Neural progenitor cell (in vitro differentiated cells): ENCODE measurements around the gene C4BPB. TPM values are rescaled to one million over a fixed set of nuclear protein-coding genes. Genes with fewer than 3 reads are reported as not detected.

Experiments used
- DNase-seq: peaks from one replicate; pipeline ENCODE4 v3.0.0-alpha.2; 2016; ENCODE audit warnings: low spot score
- H2AFZ ChIP-seq: fragments of 200-600 bp; sonication (generic); replicated peaks from 2 replicates; pipeline ENCODE4 v1.6.1; 2016; ENCODE audit warnings: antibody characterized with exemption
- H3F3A ChIP-seq: fragments of 200-600 bp; sonication (generic); 2 replicates; pipeline ENCODE4 v1.6.1; 2016; ENCODE audit warnings: antibody characterized with exemption, low read depth
- H3K27ac ChIP-seq: fragments of 200-600 bp; sonication (generic); 2 replicates; pipeline ENCODE4 v1.5.1; 2016; ENCODE audit warnings: mild to moderate bottlenecking
- H3K27me3 ChIP-seq: fragments of 200-600 bp; sonication (generic); 2 replicates; pipeline ENCODE4 v1.6.1; 2016; ENCODE audit warnings: mild to moderate bottlenecking, moderate library complexity
- H3K36me3 ChIP-seq: fragments of 200-600 bp; sonication (generic); 2 replicates; pipeline ENCODE4 v1.5.1; 2016
- H3K4me1 ChIP-seq: fragments of 200-600 bp; sonication (generic); 2 replicates; pipeline ENCODE4 v1.6.1; 2016; ENCODE audit warnings: mixed run types
- H3K4me2 ChIP-seq: fragments of 200-600 bp; sonication (generic); 2 replicates; pipeline ENCODE4 v1.6.1; 2016
- H3K4me3 ChIP-seq: fragments of 200-600 bp; sonication (generic); 2 replicates; pipeline ENCODE4 v1.5.1; 2016
- H3K79me2 ChIP-seq: fragments of 200-600 bp; sonication (generic); 2 replicates; pipeline ENCODE4 v1.6.1; 2016; ENCODE audit warnings: low read depth
- H3K9ac ChIP-seq: fragments of 200-600 bp; sonication (generic); 2 replicates; pipeline ENCODE4 v1.6.1; 2016
- H3K9me3 ChIP-seq: fragments of 200-600 bp; sonication (generic); 2 replicates; pipeline ENCODE4 v1.5.1; 2016; ENCODE audit warnings: low read depth
- H4K20me1 ChIP-seq: fragments of 200-600 bp; sonication (generic); 2 replicates; pipeline ENCODE4 v1.6.1; 2016; ENCODE audit warnings: low read depth
- H3K27ac Mint-ChIP-seq: 3 replicates; pipeline ENCODE4 v1.8.0; 2021; ENCODE audit warnings: mixed read lengths
- H3K27me3 Mint-ChIP-seq: 2 replicates; pipeline ENCODE4 v1.8.0; 2022; ENCODE audit warnings: low read depth, mild to moderate bottlenecking, inconsistent platforms, moderate library complexity, mixed read lengths; ENCODE audit not compliant: insufficient read depth
- H3K36me3 Mint-ChIP-seq: 3 replicates; pipeline ENCODE4 v1.8.0; 2021; ENCODE audit warnings: mixed read lengths
- H3K4me1 Mint-ChIP-seq: 3 replicates; pipeline ENCODE4 v1.8.0; 2021; ENCODE audit warnings: mixed read lengths
- H3K4me3 Mint-ChIP-seq: 3 replicates; pipeline ENCODE4 v1.8.0; 2021; ENCODE audit warnings: mild to moderate bottlenecking, moderate library complexity, mixed read lengths
- H3K9me3 Mint-ChIP-seq: 3 replicates; pipeline ENCODE4 v1.8.0; 2020; ENCODE audit warnings: mixed read lengths
- CTCF ChIP-seq: fragments of 200-600 bp; sonication (generic); IDR thresholded peaks from 2 replicates; pipeline ENCODE4 v1.5.1; 2017; ENCODE audit warnings: antibody characterized with exemption, mild to moderate bottlenecking
- EZH2 ChIP-seq: fragments of 200-600 bp; sonication (generic); IDR thresholded peaks from 2 replicates; pipeline ENCODE4 v1.6.1; 2017; ENCODE audit warnings: antibody characterized with exemption, mild to moderate bottlenecking, moderate library complexity
- EZH2phosphoT487 ChIP-seq: fragments of 200-600 bp; sonication (generic); IDR thresholded peaks from 2 replicates; pipeline ENCODE4 v1.6.1; 2017; ENCODE audit warnings: antibody characterized with exemption
- total RNA-seq: library from RNA; depleted of rRNA; stranded (reverse); fragments of >200 nt; gene quantifications from 2 replicates; pipeline ENCODE4 v1.2.3, GENCODE V29; 2015; ENCODE audit warnings: low replicate concordance

Gene C4BPB
- total RNA-seq, 1 donor from 2014 or later, result not detected

- H3K79me2 ChIP-seq, result peaks cover 49% of the 10 kb centered on the region
- Mint-ChIP-seq H3K27me3 (peaks cover 11% of the 10 kb centered on the region), H3K4me3 (peak overlapping the region; percentile 95), H3K36me3 (peaks cover 11% of the 10 kb centered on the region), H3K27ac (peak overlapping the region; percentile 97), H3K4me1 (peaks cover 42% of the 10 kb centered on the region), H3K9me3 (no peaks in the 10 kb centered on the region)
- H2AFZ ChIP-seq, result peak overlapping the region; percentile 87
- peaks cover 27% of the 10 kb centered on the region for H3F3A ChIP-seq
- peak; percentile 95 for DNase-seq
- peak overlapping the region; percentile 87 for H3K9ac ChIP-seq
- no peaks in the 10 kb centered on the region for H3K9me3 ChIP-seq
- H3K36me3 ChIP-seq, result no peaks in the 10 kb centered on the region
- peak; percentile 12 for TF ChIP-seq EZH2phosphoT487
- TF ChIP-seq EZH2, result no peak
- no peak for TF ChIP-seq CTCF
- H3K27ac ChIP-seq, result peak overlapping the region; percentile 89
- H4K20me1 ChIP-seq, result peaks cover 34% of the 10 kb centered on the region
- peak overlapping the region; percentile 89 for H3K4me2 ChIP-seq
- H3K4me3 ChIP-seq, result peak overlapping the region; percentile 69
- H3K4me1 ChIP-seq, result peaks cover 28% of the 10 kb centered on the region
- peaks cover 14% of the 10 kb centered on the region for H3K27me3 ChIP-seq
These were observed 38.0 kb upstream of the C4BPB start for GRCh38 chr1:207050480-207051190.

- Histone ChIP-seq H4K20me1 (peaks cover 27% of the 10 kb centered on the region), H3K27ac (peak within 1 kb of the TSS; percentile 89), H3K4me1 (peaks cover 28% of the 10 kb centered on the region), H3K9me3 (no peaks in the 10 kb centered on the region), H3K4me2 (peak within 1 kb of the TSS; percentile 89), H3K9ac (peak within 1 kb of the TSS; percentile 87), H3K4me3 (peak within 1 kb of the TSS; percentile 69), H3K27me3 (peaks cover 14% of the 10 kb centered on the region), H3K36me3 (no peaks in the 10 kb centered on the region), H3F3A (peaks cover 27% of the 10 kb centered on the region), H3K79me2 (peaks cover 42% of the 10 kb centered on the region), H2AFZ (peak within 1 kb of the TSS; percentile 87)
- Mint-ChIP-seq H3K27ac (peak within 1 kb of the TSS; percentile 97), H3K9me3 (no peaks in the 10 kb centered on the region), H3K27me3 (peaks cover 11% of the 10 kb centered on the region), H3K4me3 (peak within 1 kb of the TSS; percentile 95), H3K36me3 (peaks cover 11% of the 10 kb centered on the region), H3K4me1 (peaks cover 42% of the 10 kb centered on the region)
- peak; percentile 42 for DNase-seq
- TF ChIP-seq EZH2 (no peak), EZH2phosphoT487 (peak; percentile 8)
These were observed 37.3 kb upstream of the C4BPB start, which contains the start of gene YOD1 for GRCh38 chr1:207051191-207051943. YOD1 (minus strand) TSS chr1:207051208; CDS start chr1:207051030, 178 bp downstream.

GRCh38 chr1:207052911-207053769 is 35.5 kb upstream of the C4BPB start, which contains the start of gene PFKFB2:
PFKFB2 (plus strand) TSS chr1:207053275; CDS start chr1:207054718, 1,443 bp downstream.
- no peaks in the 10 kb centered on the region for H3K9me3 ChIP-seq
- H3K4me3 Mint-ChIP-seq, result peak within 1 kb of the TSS; percentile 95

More at GRCh38 chr1:207052911-207053769, 35.5 kb upstream of the C4BPB start, which contains the start of gene PFKFB2:
- H3K27me3 ChIP-seq, result peaks cover 14% of the 10 kb centered on the region
- H3K27ac ChIP-seq, result no peak within 1 kb of the TSS
- Mint-ChIP-seq H3K36me3 (peaks cover 4% of the 10 kb centered on the region), H3K9me3 (no peaks in the 10 kb centered on the region), H3K27ac (peak within 1 kb of the TSS; percentile 74), H3K4me1 (peaks cover 29% of the 10 kb centered on the region), H3K27me3 (peaks cover 11% of the 10 kb centered on the region)
- peak within 1 kb of the TSS; percentile 83 for H2AFZ ChIP-seq
- H3K79me2 ChIP-seq, result peaks cover 24% of the 10 kb centered on the region
- peaks cover 14% of the 10 kb centered on the region for H4K20me1 ChIP-seq
- peak within 1 kb of the TSS; percentile 44 for H3K9ac ChIP-seq
- H3F3A ChIP-seq, result peaks cover 27% of the 10 kb centered on the region
- peaks cover 12% of the 10 kb centered on the region for H3K4me1 ChIP-seq
- H3K36me3 ChIP-seq, result no peaks in the 10 kb centered on the region
- TF ChIP-seq EZH2phosphoT487, result no peak
- peak; percentile 49 for TF ChIP-seq EZH2
- peak; percentile 6 for TF ChIP-seq CTCF
- H3K4me3 ChIP-seq, result peak within 1 kb of the TSS; percentile 63
- DNase-seq, result peak; percentile 99
- H3K4me2 ChIP-seq, result peak within 1 kb of the TSS; percentile 89
